ENCODE results near the gene MYZAP. TPM values are rescaled to one million over a fixed set of nuclear protein-coding genes. Genes with fewer than 3 reads are reported as not detected.

Gene MYZAP
- total and polyA plus RNA-seq, 2 of the 8 experiments (the other 6 are each of a cell fraction or from before 2014, with no cell fraction given) = 0.41 to 0.65 TPM

DNA sequence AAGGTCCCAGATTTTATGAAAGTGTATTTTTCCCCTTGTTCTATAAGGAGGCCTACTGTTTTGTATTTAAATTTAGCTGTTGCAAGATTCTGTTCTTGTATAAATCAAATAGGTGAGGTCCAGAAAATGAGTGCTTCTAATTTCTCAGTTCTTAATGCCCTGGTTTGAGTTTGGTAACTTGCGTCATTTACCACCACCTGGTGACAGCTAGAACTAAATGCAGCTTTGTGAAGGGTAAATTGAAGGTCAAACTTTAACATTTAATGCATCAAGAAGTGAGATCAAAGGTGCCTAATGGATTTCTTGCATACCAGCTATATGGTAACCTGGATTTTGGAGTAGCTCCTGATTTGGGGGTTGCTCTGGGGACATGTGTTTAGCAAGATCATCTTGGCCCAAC is 64.1 kb downstream of the MYZAP start:
- POLR2A ChIA-PET (ENCODE audit: partially characterized antibody) = no interaction called here
- Histone ChIP-seq H2AFZ (ENCODE audit: low read length) (no peak overlapping the region), H3K23me2 (ENCODE audit: low read depth, low read length) (no peaks in the 10 kb centered on the region), H2BK12ac (ENCODE audit: low read depth, low read length) (no peak overlapping the region), H3K79me2 (ENCODE audit: control insufficient read depth in 1 of 2, insufficient read depth in 2 of 2, low read length in 2 of 2) (no peaks in the 10 kb centered on the region), H3K23ac (ENCODE audit: insufficient read length) (no peak overlapping the region), H3K4me2 (ENCODE audit: insufficient read depth in 1 of 2, low read depth in 2 of 2, low read length in 2 of 2) (no peak overlapping the region), H3K9me3 (ENCODE audit: insufficient read depth in 2 of 2, low read depth in 1 of 2, low read length in 1 of 2) (no peaks in the 10 kb centered on the region), H3K79me1 (ENCODE audit: low read depth, low read length) (no peaks in the 10 kb centered on the region), H4K91ac (replicated peaks; ENCODE audit: insufficient read length, low read length) (no peak overlapping the region), H3K56ac (replicated peaks; ENCODE audit: insufficient read length, low read depth, low read length) (no peak overlapping the region), H3K4me1 (replicated peaks in 1 of 4; ENCODE audit: control insufficient read depth in 3 of 4, insufficient read depth in 4 of 4, low read length in 3 of 4) (no peaks in the 10 kb centered on the region), H4K5ac (ENCODE audit: insufficient read length, low read depth, low read length) (no peak overlapping the region), H4K20me1 (replicated peaks in 1 of 2; ENCODE audit: control insufficient read depth in 1 of 2, insufficient read depth in 2 of 2, low read length in 2 of 2) (no peaks in the 10 kb centered on the region), H3K9ac (replicated peaks in 1 of 4; ENCODE audit: extremely low read depth in 1 of 4, low read depth in 3 of 4, low read length in 3 of 4) (no peak overlapping the region), H3K27ac (ENCODE audit: low read depth, low read length) (no peak overlapping the region), H3K4ac (replicated peaks; ENCODE audit: insufficient read length, low read depth, low read length) (no peak overlapping the region), H4K8ac (ENCODE audit: extremely low read depth, insufficient read depth, low read length) (no peak overlapping the region), H3K4me3 (ENCODE audit: extremely low read depth in 1 of 4, insufficient read depth in 2 of 4, low read depth in 3 of 4, low read length in 4 of 4) (no peak overlapping the region), H2BK120ac (replicated peaks; ENCODE audit: low read depth, low read length) (no peak overlapping the region), H2BK15ac (ENCODE audit: low read length) (no peak overlapping the region), H3K18ac (ENCODE audit: extremely low read depth, low read length) (no peak overlapping the region), H3K14ac (ENCODE audit: insufficient read length) (no peak overlapping the region), H2AK5ac (ENCODE audit: low read depth, low read length) (no peak overlapping the region), H3K27me3 (replicated peaks in 1 of 4; ENCODE audit: control insufficient read depth in 3 of 4, extremely low read depth in 1 of 4, insufficient read depth in 3 of 4, low read length in 3 of 4) (no peaks in the 10 kb centered on the region), H3K36me3 (ENCODE audit: control insufficient read depth in 2 of 4, insufficient read depth in 4 of 4, low read length in 3 of 4) (no peaks in the 10 kb centered on the region), H2BK20ac (ENCODE audit: low read length) (no peak overlapping the region), H2BK5ac (ENCODE audit: low read depth, low read length) (no peak overlapping the region)
- 83% methylated on average over 1 of the region's 1 CpG; no CpG with 5 or more reads in 1 of the 2 experiments for WGBS, 2 experiments (ENCODE audit: extremely low coverage in 1 of 2, insufficient coverage in 1 of 2, insufficient read length in 1 of 2, insufficient replicate concordance in 2 of 2, low coverage in 1 of 2, low lambda C conversion rate in 2 of 2, missing lambda C conversion rate in 1 of 2)
- FAIRE-seq = no peak
- DNase-seq (ENCODE audit: low read depth in 1 of 2, low spot score in 2 of 2) = no peak
- CTCF ChIA-PET (ENCODE audit: partially characterized antibody) = interaction anchor here (0.5 to 4.2 kb wide), 16 partner anchors 9 to 316 kb away, joined by 3 to 24 read pairs (median 5); partner anchors contain the start of gene POLR2M
- TF ChIP-seq RAD21 (IDR thresholded peaks at IDR 0.05 in 1 of 2, conservative IDR thresholded peaks at IDR 0.05 in 1 of 2; ENCODE audit: low read depth in 2 of 2, low read length in 2 of 2) (peak; percentile 39 to 46), KDM4A (IDR thresholded peaks at IDR 0.05; ENCODE audit: low read depth, low read length, severe bottlenecking) (no peak), CEBPB (IDR thresholded peaks at IDR 0.05; ENCODE audit: low read depth, low read length) (no peak)
- TF ChIP-seq, protein P1, sequence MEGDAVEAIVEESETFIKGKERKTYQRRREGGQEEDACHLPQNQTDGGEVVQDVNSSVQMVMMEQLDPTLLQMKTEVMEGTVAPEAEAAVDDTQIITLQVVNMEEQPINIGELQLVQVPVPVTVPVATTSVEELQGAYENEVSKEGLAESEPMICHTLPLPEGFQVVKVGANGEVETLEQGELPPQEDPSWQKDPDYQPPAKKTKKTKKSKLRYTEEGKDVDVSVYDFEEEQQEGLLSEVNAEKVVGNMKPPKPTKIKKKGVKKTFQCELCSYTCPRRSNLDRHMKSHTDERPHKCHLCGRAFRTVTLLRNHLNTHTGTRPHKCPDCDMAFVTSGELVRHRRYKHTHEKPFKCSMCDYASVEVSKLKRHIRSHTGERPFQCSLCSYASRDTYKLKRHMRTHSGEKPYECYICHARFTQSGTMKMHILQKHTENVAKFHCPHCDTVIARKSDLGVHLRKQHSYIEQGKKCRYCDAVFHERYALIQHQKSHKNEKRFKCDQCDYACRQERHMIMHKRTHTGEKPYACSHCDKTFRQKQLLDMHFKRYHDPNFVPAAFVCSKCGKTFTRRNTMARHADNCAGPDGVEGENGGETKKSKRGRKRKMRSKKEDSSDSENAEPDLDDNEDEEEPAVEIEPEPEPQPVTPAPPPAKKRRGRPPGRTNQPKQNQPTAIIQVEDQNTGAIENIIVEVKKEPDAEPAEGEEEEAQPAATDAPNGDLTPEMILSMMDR (IDR thresholded peaks at IDR 0.05; ENCODE audit: control extremely low read depth in 1 of 3, insufficient read depth in 1 of 3, low read depth in 1 of 3, low read length in 3 of 3) = peak in 2 of 3 experiments; percentile 8 to 28; a peak in 2 of 4 replicates

Measured in H1 (cell line).